Measurements from ENCODE around the gene FYB2.

Gene FYB2

DNA sequence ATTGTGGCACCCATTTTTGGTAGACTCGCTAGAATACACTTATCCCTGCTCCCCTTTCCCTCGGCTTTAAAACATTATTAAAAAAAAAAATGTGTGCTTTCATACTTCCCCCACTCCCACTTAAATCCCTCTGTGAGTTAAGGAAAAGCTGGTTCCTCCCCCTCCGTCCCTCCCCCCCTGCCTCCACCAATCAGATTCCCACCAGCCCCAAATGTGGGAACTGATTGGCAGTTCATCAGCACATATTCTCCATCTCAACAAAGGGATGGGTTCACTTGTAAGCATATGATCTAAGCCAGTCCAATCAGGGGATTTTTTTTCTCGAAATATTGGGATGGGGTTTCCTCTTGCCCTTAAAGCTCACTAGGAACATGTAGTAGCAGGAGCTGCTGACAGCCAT is 10.8 kb upstream of the FYB2 start:
- Histone ChIP-seq H3K4me3 (IDR thresholded peaks at IDR 0.05; ENCODE audit: insufficient read depth, low read depth, low read length) (no peak overlapping the region), H3K27me3 (ENCODE audit: insufficient read depth, low read depth) (no peaks in the 10 kb centered on the region), H3K36me3 (ENCODE audit: insufficient read depth) (no peaks in the 10 kb centered on the region), H2AFZ (ENCODE audit: low read depth) (no peak overlapping the region), H3K4me1 (ENCODE audit: low read depth, poor library complexity, severe bottlenecking) (no peaks in the 10 kb centered on the region), H3K27ac (no peak overlapping the region), H3K9ac (no peak overlapping the region), H3K79me2 (ENCODE audit: insufficient read depth, low read depth) (no peaks in the 10 kb centered on the region), H3K4me2 (no peak overlapping the region), H4K20me1 (ENCODE audit: insufficient read depth) (no peaks in the 10 kb centered on the region)
- TF ChIP-seq, protein P1, sequence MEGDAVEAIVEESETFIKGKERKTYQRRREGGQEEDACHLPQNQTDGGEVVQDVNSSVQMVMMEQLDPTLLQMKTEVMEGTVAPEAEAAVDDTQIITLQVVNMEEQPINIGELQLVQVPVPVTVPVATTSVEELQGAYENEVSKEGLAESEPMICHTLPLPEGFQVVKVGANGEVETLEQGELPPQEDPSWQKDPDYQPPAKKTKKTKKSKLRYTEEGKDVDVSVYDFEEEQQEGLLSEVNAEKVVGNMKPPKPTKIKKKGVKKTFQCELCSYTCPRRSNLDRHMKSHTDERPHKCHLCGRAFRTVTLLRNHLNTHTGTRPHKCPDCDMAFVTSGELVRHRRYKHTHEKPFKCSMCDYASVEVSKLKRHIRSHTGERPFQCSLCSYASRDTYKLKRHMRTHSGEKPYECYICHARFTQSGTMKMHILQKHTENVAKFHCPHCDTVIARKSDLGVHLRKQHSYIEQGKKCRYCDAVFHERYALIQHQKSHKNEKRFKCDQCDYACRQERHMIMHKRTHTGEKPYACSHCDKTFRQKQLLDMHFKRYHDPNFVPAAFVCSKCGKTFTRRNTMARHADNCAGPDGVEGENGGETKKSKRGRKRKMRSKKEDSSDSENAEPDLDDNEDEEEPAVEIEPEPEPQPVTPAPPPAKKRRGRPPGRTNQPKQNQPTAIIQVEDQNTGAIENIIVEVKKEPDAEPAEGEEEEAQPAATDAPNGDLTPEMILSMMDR (conservative IDR thresholded peaks at IDR 0.05; ENCODE audit: low read depth, low read length), result no peak

DNA sequence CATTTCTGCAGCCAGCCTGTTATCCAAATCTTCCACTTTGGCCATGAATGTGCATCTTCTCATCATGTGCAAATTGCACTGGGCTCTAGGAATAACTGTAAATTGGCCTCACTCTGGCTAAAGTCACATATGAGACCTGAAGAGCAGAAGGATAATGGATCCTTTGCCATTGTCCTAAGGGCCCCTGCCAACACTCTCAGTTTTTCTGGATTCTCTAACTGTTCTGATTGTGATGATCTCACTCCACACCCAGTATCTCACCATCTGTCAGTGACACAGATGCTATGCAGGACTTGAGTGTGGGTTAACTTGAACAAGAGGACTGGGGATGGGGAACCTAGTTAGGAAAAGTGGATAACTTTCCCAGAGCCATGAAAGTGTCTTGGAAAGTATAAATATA is 8.5 kb upstream of the FYB2 start:
- no peak overlapping the region for H3K4me2 ChIP-seq
- H3K4me3 ChIP-seq (IDR thresholded peaks at IDR 0.05; ENCODE audit: insufficient read depth, low read depth, low read length), result no peak overlapping the region
- H2AFZ ChIP-seq (ENCODE audit: low read depth), result no peak overlapping the region
- H3K36me3 ChIP-seq (ENCODE audit: insufficient read depth), result no peaks in the 10 kb centered on the region
- no peak overlapping the region for H3K9ac ChIP-seq
- H3K27me3 ChIP-seq (ENCODE audit: insufficient read depth, low read depth), result no peaks in the 10 kb centered on the region
- H3K27ac ChIP-seq, result no peak overlapping the region
- no peaks in the 10 kb centered on the region for H4K20me1 ChIP-seq (ENCODE audit: insufficient read depth)
- no peaks in the 10 kb centered on the region for H3K79me2 ChIP-seq (ENCODE audit: insufficient read depth, low read depth)
- no peaks in the 10 kb centered on the region for H3K4me1 ChIP-seq (ENCODE audit: low read depth, poor library complexity, severe bottlenecking)
- TF ChIP-seq, protein P1 (conservative IDR thresholded peaks at IDR 0.05; ENCODE audit: low read depth, low read length), result no peak

DNA sequence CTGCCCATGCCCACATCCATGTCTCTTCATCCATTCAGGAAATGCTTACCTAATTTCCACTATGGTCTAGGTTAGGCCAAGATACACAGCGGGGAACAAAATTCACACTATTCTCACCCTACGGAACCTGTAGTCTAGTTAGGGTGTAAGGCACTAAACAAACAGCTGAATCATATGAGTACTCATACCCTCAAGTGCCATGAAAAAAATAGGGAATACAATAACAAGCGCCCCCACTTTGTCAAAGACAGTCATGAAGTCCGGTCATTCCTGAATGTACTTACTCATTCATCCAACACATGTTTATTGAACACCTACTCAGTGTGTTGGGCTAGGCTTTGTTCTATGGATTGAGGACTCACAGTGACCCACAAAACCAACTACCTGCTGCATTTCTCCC is 6.2 kb upstream of the FYB2 start:
- TF ChIP-seq, protein P1 (conservative IDR thresholded peaks at IDR 0.05; ENCODE audit: low read depth, low read length), result no peak
- H4K20me1 ChIP-seq (ENCODE audit: insufficient read depth), result no peaks in the 10 kb centered on the region
- no peak overlapping the region for H3K9ac ChIP-seq
- H3K4me2 ChIP-seq, result no peak overlapping the region
- H3K4me1 ChIP-seq (ENCODE audit: low read depth, poor library complexity, severe bottlenecking), result no peaks in the 10 kb centered on the region
- H3K4me3 ChIP-seq (IDR thresholded peaks at IDR 0.05; ENCODE audit: insufficient read depth, low read depth, low read length), result no peak overlapping the region
- H2AFZ ChIP-seq (ENCODE audit: low read depth), result no peak overlapping the region
- H3K79me2 ChIP-seq (ENCODE audit: insufficient read depth, low read depth), result no peaks in the 10 kb centered on the region
- H3K36me3 ChIP-seq (ENCODE audit: insufficient read depth), result no peaks in the 10 kb centered on the region
- no peaks in the 10 kb centered on the region for H3K27me3 ChIP-seq (ENCODE audit: insufficient read depth, low read depth)
- no peak overlapping the region for H3K27ac ChIP-seq

DNA sequence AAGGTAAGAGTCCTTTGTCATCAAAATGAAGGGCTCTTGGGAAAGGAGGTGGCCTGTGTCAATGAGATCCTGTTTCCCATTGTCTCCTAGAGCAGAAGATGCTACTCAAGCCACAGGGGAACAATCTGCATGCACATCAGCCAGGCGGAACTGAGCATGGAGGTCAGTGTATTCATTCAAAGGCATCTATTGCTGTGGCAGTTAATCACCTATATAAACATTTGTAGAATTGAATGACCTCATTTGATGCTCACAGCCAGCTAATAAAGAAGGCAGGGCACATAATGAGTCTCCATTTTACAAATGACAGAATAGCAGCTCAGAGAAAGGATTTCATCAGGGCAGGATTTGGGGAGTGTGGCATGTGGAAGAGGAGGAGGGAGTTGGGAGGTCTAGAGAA is 5.7 kb upstream of the FYB2 start:
- H2AFZ ChIP-seq (ENCODE audit: low read depth), result no peak overlapping the region
- H3K4me3 ChIP-seq (IDR thresholded peaks at IDR 0.05; ENCODE audit: insufficient read depth, low read depth, low read length), result no peak overlapping the region
- no peak overlapping the region for H3K4me2 ChIP-seq
- H4K20me1 ChIP-seq (ENCODE audit: insufficient read depth), result no peaks in the 10 kb centered on the region
- no peak overlapping the region for H3K27ac ChIP-seq
- TF ChIP-seq, protein P1 (conservative IDR thresholded peaks at IDR 0.05; ENCODE audit: low read depth, low read length), result no peak
- no peaks in the 10 kb centered on the region for H3K4me1 ChIP-seq (ENCODE audit: low read depth, poor library complexity, severe bottlenecking)
- H3K27me3 ChIP-seq (ENCODE audit: insufficient read depth, low read depth), result no peaks in the 10 kb centered on the region
- no peak overlapping the region for H3K9ac ChIP-seq
- H3K36me3 ChIP-seq (ENCODE audit: insufficient read depth), result no peaks in the 10 kb centered on the region
- H3K79me2 ChIP-seq (ENCODE audit: insufficient read depth, low read depth), result no peaks in the 10 kb centered on the region

DNA sequence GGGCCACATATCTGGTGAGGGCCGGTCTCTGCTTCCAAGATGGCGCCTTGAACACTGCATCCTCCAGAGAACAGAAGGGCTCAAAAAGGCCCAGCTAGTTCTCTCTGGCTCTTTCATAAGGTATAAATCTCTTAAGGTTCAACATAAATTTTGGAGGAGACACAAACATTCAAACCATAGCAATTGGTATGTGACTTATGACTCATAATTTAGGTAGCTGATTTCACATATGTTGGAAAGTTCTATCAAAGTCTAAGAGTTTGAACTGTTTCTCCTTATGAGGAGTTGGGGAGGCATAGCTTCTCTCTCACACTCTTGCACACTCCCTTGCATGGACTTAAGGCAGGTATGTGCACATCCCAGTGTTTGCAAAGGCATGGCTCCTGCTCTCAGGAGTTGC is 5.1 kb upstream of the FYB2 start:
- no peak overlapping the region for H3K9ac ChIP-seq
- H3K79me2 ChIP-seq (ENCODE audit: insufficient read depth, low read depth), result no peaks in the 10 kb centered on the region
- no peaks in the 10 kb centered on the region for H3K4me1 ChIP-seq (ENCODE audit: low read depth, poor library complexity, severe bottlenecking)
- H4K20me1 ChIP-seq (ENCODE audit: insufficient read depth), result no peaks in the 10 kb centered on the region
- TF ChIP-seq, protein P1 (conservative IDR thresholded peaks at IDR 0.05; ENCODE audit: low read depth, low read length), result no peak
- no peak overlapping the region for H3K4me3 ChIP-seq (IDR thresholded peaks at IDR 0.05; ENCODE audit: insufficient read depth, low read depth, low read length)
- H3K27ac ChIP-seq, result no peak overlapping the region
- H2AFZ ChIP-seq (ENCODE audit: low read depth), result no peak overlapping the region
- no peaks in the 10 kb centered on the region for H3K27me3 ChIP-seq (ENCODE audit: insufficient read depth, low read depth)
- H3K36me3 ChIP-seq (ENCODE audit: insufficient read depth), result no peaks in the 10 kb centered on the region
- H3K4me2 ChIP-seq, result no peak overlapping the region

Measured in KMS-11 (cell line).